ENCODE data around the gene ZNF787. TPM values are rescaled to one million over a fixed set of nuclear protein-coding genes. Genes with fewer than 3 reads are reported as not detected.

Gene ZNF787
- total and polyA plus RNA-seq, 2 of the 13 experiments (the other 11 are each of a cell fraction or from before 2014, with no cell fraction given) = 15.1 to 42.8 TPM

GRCh38 chr19:56136362-56136761, 15.3 kb upstream of the ZNF787 start (continued):
- TF ChIP-seq, protein P1, sequence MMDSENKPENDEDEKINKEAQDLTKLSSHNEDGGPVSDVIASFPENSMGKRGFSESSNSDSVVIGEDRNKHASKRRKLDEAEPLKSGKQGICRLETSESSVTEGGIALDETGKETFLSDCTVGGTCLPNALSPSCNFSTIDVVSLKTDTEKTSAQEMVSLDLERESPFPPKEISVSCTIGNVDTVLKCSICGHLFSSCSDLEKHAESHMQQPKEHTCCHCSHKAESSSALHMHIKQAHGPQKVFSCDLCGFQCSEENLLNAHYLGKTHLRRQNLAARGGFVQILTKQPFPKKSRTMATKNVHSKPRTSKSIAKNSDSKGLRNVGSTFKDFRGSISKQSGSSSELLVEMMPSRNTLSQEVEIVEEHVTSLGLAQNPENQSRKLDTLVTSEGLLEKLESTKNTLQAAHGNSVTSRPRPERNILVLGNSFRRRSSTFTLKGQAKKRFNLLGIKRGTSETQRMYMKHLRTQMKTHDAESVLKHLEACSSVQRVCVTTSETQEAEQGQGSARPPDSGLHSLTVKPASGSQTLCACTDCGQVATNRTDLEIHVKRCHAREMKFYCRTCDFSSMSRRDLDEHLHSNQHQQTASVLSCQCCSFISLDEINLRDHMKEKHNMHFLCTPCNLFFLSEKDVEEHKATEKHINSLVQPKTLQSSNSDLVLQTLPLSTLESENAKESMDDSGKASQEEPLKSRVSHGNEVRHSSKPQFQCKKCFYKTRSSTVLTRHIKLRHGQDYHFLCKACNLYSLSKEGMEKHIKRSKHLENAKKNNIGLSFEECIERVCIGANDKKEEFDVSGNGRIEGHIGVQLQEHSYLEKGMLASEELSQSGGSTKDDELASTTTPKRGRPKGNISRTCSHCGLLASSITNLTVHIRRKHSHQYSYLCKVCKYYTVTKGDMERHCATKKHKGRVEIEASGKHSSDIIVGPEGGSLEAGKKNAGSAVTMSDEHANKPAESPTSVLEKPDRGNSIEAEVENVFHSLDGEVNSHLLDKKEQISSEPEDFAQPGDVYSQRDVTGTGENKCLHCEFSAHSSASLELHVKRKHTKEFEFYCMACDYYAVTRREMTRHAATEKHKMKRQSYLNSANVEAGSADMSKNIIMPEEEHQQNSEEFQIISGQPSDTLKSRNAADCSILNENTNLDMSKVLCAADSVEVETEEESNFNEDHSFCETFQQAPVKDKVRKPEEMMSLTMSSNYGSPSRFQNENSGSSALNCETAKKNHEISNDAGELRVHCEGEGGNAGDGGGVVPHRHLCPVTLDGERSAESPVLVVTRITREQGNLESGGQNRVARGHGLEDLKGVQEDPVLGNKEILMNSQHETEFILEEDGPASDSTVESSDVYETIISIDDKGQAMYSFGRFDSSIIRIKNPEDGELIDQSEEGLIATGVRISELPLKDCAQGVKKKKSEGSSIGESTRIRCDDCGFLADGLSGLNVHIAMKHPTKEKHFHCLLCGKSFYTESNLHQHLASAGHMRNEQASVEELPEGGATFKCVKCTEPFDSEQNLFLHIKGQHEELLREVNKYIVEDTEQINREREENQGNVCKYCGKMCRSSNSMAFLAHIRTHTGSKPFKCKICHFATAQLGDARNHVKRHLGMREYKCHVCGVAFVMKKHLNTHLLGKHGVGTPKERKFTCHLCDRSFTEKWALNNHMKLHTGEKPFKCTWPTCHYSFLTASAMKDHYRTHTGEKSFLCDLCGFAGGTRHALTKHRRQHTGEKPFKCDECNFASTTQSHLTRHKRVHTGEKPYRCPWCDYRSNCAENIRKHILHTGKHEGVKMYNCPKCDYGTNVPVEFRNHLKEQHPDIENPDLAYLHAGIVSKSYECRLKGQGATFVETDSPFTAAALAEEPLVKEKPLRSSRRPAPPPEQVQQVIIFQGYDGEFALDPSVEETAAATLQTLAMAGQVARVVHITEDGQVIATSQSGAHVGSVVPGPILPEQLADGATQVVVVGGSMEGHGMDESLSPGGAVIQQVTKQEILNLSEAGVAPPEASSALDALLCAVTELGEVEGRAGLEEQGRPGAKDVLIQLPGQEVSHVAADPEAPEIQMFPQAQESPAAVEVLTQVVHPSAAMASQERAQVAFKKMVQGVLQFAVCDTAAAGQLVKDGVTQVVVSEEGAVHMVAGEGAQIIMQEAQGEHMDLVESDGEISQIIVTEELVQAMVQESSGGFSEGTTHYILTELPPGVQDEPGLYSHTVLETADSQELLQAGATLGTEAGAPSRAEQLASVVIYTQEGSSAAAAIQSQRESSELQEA (CRISPR knock-in tag; IDR thresholded peaks at IDR 0.05; ENCODE audit: not compliant biosample characterization) = no peak
- TF ChIP-seq PTBP1 (IDR thresholded peaks at IDR 0.05; ENCODE audit: low read depth, low read length, poor library complexity, severe bottlenecking) (no peak), PHF8 (CRISPR knock-in tag; IDR thresholded peaks at IDR 0.05) (no peak), ZNF414 (CRISPR knock-in tag; IDR thresholded peaks at IDR 0.05) (no peak), NR2C2 (CRISPR knock-in tag; IDR thresholded peaks at IDR 0.05; ENCODE audit: borderline replicate concordance) (no peak), PHF21A (CRISPR knock-in tag; IDR thresholded peaks at IDR 0.05) (no peak), MAFK (conservative IDR thresholded peaks at IDR 0.05 in 1 of 2, IDR thresholded peaks at IDR 0.05 in 1 of 2; ENCODE audit: low read length in 2 of 2) (peak; percentile 69 to 79), NRL (CRISPR knock-in tag; IDR thresholded peaks at IDR 0.05; ENCODE audit: borderline replicate concordance) (no peak), SOX13 (IDR thresholded peaks at IDR 0.05) (no peak), SOX13 (CRISPR knock-in tag; conservative IDR thresholded peaks at IDR 0.05 in 1 of 2, IDR thresholded peaks at IDR 0.05 in 1 of 2) (peak in 1 of 2 experiments; percentile 75; a peak in 2 of 4 replicates), ZBTB38 (CRISPR knock-in tag; IDR thresholded peaks at IDR 0.05) (peak; percentile 71; the same call in 1 of the 2 replicates), FOXP4 (CRISPR knock-in tag; IDR thresholded peaks at IDR 0.05) (0 out of 2 replicates have a peak, but pooled peaks have one; percentile 16), SKIL (CRISPR knock-in tag; IDR thresholded peaks at IDR 0.05; ENCODE audit: borderline replicate concordance) (no peak), MAFF (IDR thresholded peaks at IDR 0.05; ENCODE audit: low read depth, low read length) (peak; percentile 71), ZNF10 (CRISPR knock-in tag; IDR thresholded peaks at IDR 0.05; ENCODE audit: borderline replicate concordance, low read depth) (no peak)

All from HepG2 (cell line).